Heart left ventricle (tissue), 16 donors: Measurements from ENCODE around the gene JAKMIP1. TPM values are rescaled to one million over a fixed set of nuclear protein-coding genes. Genes with fewer than 3 reads are reported as not detected.

Experiments used
- ATAC-seq, 4 donors: fragments of 200-7000 bp; cut with Tn5 transposase; one replicate each; pipeline ENCODE4 v1.9.1; 2020 to 2022; ENCODE audit warnings: moderate library complexity in 4 of 4, mild to moderate bottlenecking in 3 of 4, moderate number of reproducible peaks in 1 of 4
- DNase-seq, 5 donors: peaks; one replicate each; pipeline ENCODE4 v3.0.0-alpha.2; 2020
- H3K27ac ChIP-seq, 12 donors: fragments of 200-600 bp; sonication (generic) in 4 of 12; one replicate each; pipeline versions ENCODE4 v1.5.0 to v1.8.0; 2016 to 2022; ENCODE audit warnings: mild to moderate bottlenecking in 2 of 12
- H3K27me3 ChIP-seq, 9 donors: fragments of 200-600 bp; sonication (generic) in 2 of 9; one replicate each; pipeline versions ENCODE4 v1.5.1 to v1.8.0; 2016 to 2022; ENCODE audit warnings: mild to moderate bottlenecking in 3 of 9
- H3K36me3 ChIP-seq, 9 donors: fragments of 200-600 bp; sonication (generic) in 2 of 9; one replicate each; pipeline versions ENCODE4 v1.5.0 to v1.8.0; 2018 to 2022; ENCODE audit warnings: mild to moderate bottlenecking in 2 of 9
- H3K4me1 ChIP-seq, 12 donors: fragments of 200-600 bp; sonication (generic) in 4 of 12; one replicate each; pipeline versions ENCODE4 v1.5.0 to v1.8.0; 2016 to 2022; ENCODE audit warnings: mild to moderate bottlenecking in 3 of 12
- H3K4me3 ChIP-seq, 12 donors: fragments of 200-600 bp; sonication (generic) in 4 of 12; one replicate each; pipeline versions ENCODE4 v1.5.0 to v1.8.0; 2017 to 2022; ENCODE audit warnings: mild to moderate bottlenecking in 9 of 12, moderate library complexity in 4 of 12
- H3K9me3 ChIP-seq, 12 donors: fragments of 200-600 bp; sonication (generic) in 4 of 12; one replicate each; pipeline versions ENCODE4 v1.5.0 to v1.8.0; 2016 to 2022; ENCODE audit warnings: mild to moderate bottlenecking in 1 of 12
- POLR2A ChIP-seq, 2 donors: fragments of 450-650 bp; IDR thresholded peaks; one replicate each; pipeline ENCODE4 v1.6.1; 2017; ENCODE audit warnings: antibody characterized with exemption in 2 of 2, mild to moderate bottlenecking in 2 of 2, moderate library complexity in 2 of 2
- WGBS, 4 donors: extraction: QIAGEN DNeasy Blood & Tissue Kit in 2 of 4; methylation state at CpG; one replicate each; pipeline versions ENCODE4 v1.1.5 to v1.1.7; 2013 to 2018; 5-methylcytosine and 5-hydroxymethylcytosine counted together
- intact Hi-C, 10 donors: fragments of 100-400 bp; cut with DNase I; formaldehyde crosslinking; loops; one replicate each; pipeline versions ENCODE4 v1.11.1 to v1.14.2; 2022
- polyA plus RNA-seq, 2 donors: library from polyadenylated mRNA; stranded (reverse); fragments of 200-250 nt; gene quantifications; one replicate each; pipeline ENCODE4 v1.2.3, GENCODE V29; 2013
- total RNA-seq, 9 donors: library from RNA; depleted of rRNA in 2 of 9; stranded (reverse); fragments of >200 nt in 2 of 9; fragmentation: NEBNext Ultra II Directional in 3 of 9; extraction: Animal tissue kit (Norgen Biotek cat#: 25700) in 3 of 9; gene quantifications; one replicate each; pipeline versions ENCODE4 v1.1.0 to v1.2.4, GENCODE V29; 2016 to 2023
- TF ChIP-seq, protein P1 (sequence below), 12 donors: fragments of 200-600 bp; sonication (generic) in 4 of 12; IDR thresholded peaks; one replicate each; pipeline versions ENCODE4 v1.5.0 to v1.8.0; 2018 to 2022; ENCODE audit warnings: antibody characterized with exemption in 12 of 12, mild to moderate bottlenecking in 5 of 12
- donor health status: ischemic (EF 13 %, LVEDD 7.1; RV severe dilation, severe dysfunction).
- donor health status: healthy with polysubstance abuse.
- donor health status: DM: no; HTN: yes; CAD: no.
- donor health status: DM: no; HTN: no; CAD: no.
- donor health status: ischemic (EF 25% LVEDD 6.9; RV normal size, moderate dysfunction).
- donor health status: ischemic (EF 25% LVEDD 5.7; RV mildly dilated, moderate dysfunction).
- donor health status: healthy.
- donor health status: DM: yes; HTN: yes; CAD: no.
- donor health status: ischemic (EF 35%, LVEDD 5.7; RV mildly dilated, moderate dysfunction).
- donor health status: nonischemic (EF 11% LVEDD 7.7; RV severe dilation, severe dysfunction).
- donor health status: DM: yes; HTN: yes; CAD: no.
- donor health status: PGD.
- donor health status: ischemic (EF 29% LVEDD 5.4; RV normal size, mild dysfunction).
- donor health status: nonischemic (EF 23%, LVEDD 6.1; RV moderate dilation, normal function).

Gene JAKMIP1
- total and polyA plus RNA-seq, 11 donors = 0.01 to 0.99 (median 0.23) TPM; not detected in 6

DNA sequence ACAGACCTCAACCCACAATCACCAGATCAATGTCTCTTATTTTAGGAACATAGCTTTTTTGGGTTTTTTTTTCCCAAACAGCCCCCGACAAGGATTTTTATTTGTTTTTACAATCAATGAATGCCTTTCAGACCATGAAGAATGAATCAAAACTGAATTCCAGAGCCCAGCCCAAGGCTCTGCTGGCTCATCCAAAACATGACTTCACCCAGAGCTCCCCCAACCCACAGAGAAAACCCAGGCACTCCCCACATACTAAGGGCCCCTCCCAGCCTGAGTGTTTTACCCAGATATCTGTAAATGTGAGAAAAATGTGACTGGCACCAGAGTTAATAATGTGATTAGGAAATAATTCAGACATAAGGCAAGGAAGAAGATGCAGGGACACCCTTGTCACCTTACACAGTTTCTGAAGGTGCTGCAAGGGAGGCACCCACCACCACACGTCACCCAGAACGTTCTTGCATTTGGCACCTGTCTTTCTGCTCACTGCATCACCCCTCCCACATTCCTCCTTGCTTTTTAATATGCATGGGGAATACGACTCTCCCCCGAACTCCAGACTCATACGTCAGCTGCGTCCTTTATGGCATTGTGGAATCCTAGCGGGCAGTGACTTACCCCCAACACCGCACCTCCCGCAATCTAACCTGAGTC is 134.3 kb downstream of the JAKMIP1 start:
- peaks cover 0 to 6% (median 0%) of the 10 kb centered on the region in 9 donors for H3K36me3 ChIP-seq
- TF ChIP-seq, protein P1, sequence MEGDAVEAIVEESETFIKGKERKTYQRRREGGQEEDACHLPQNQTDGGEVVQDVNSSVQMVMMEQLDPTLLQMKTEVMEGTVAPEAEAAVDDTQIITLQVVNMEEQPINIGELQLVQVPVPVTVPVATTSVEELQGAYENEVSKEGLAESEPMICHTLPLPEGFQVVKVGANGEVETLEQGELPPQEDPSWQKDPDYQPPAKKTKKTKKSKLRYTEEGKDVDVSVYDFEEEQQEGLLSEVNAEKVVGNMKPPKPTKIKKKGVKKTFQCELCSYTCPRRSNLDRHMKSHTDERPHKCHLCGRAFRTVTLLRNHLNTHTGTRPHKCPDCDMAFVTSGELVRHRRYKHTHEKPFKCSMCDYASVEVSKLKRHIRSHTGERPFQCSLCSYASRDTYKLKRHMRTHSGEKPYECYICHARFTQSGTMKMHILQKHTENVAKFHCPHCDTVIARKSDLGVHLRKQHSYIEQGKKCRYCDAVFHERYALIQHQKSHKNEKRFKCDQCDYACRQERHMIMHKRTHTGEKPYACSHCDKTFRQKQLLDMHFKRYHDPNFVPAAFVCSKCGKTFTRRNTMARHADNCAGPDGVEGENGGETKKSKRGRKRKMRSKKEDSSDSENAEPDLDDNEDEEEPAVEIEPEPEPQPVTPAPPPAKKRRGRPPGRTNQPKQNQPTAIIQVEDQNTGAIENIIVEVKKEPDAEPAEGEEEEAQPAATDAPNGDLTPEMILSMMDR (IDR thresholded peaks at IDR 0.05) = no peak
- no peak for TF ChIP-seq POLR2A (IDR thresholded peaks at IDR 0.05)
- H3K27me3 ChIP-seq = peaks cover 0 to 12% (median 0%) of the 10 kb centered on the region in 9 donors
- H3K4me3 ChIP-seq = no peak overlapping the region
- no peaks in the 10 kb centered on the region for H3K9me3 ChIP-seq
- DNase-seq (no peak), ATAC-seq (no peak)
- 66 to 76% (median 71%) methylated on average over 10 of the region's 10 CpGs for WGBS, 4 donors
- intact Hi-C loops = no loop called here
- H3K27ac ChIP-seq = no peak overlapping the region
- H3K4me1 ChIP-seq = no peaks in the 10 kb centered on the region

- TF ChIP-seq, protein P1 (IDR thresholded peaks at IDR 0.05) = no peak
- TF ChIP-seq POLR2A (IDR thresholded peaks at IDR 0.05) = no peak
- Histone ChIP-seq H3K36me3 (peaks cover 0 to 6% (median 0%) of the 10 kb centered on the region in 9 donors), H3K27me3 (peaks cover 0 to 12% (median 0%) of the 10 kb centered on the region in 9 donors), H3K4me3 (no peak overlapping the region), H3K27ac (no peak overlapping the region), H3K9me3 (peaks cover 0 to 8% (median 2%) of the 10 kb centered on the region in 12 donors), H3K4me1 (no peaks in the 10 kb centered on the region)
- 86 to 97% (median 89%) methylated on average over 5 of the region's 5 CpGs for WGBS, 4 donors
- intact Hi-C loops = no loop called here
- ATAC-seq (no peak), DNase-seq (no peak)
These were observed 135.2 kb downstream of the JAKMIP1 start for GRCh38 chr4:6065166-6065565.

DNA sequence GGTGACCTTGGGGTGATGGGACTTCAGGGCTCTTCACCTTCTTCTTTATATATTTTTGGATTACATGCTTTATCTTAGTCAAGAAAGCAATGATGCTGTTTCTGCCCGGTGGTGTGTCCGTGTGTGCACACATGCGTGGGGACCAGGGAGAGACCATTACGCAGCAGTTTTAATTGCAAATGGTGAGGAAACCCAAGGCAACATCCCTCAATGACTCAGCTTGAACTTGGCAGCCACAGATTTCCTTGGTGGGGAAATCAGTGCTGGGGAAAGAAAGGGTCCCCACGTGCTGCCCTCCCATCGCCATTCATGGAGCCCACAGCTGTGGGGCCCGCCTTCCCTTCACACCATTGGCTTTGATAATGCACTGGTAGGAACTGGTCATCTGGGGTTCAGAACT is 136.0 kb downstream of the JAKMIP1 start:
- H3K27ac ChIP-seq = no peak overlapping the region
- peaks cover 0 to 15% (median 10%) of the 10 kb centered on the region in 12 donors for H3K9me3 ChIP-seq
- no peak overlapping the region for H3K4me3 ChIP-seq
- intact Hi-C loops = no loop called here
- no peak for DNase-seq
- peaks cover 0 to 6% (median 0%) of the 10 kb centered on the region in 9 donors for H3K36me3 ChIP-seq
- H3K4me1 ChIP-seq = no peaks in the 10 kb centered on the region
- WGBS, 4 donors = 70 to 80% (median 78%) methylated on average over 2 to 7 of the region's 7 CpGs
- TF ChIP-seq POLR2A (IDR thresholded peaks at IDR 0.05) = no peak
- TF ChIP-seq, protein P1 (IDR thresholded peaks at IDR 0.05) = no peak
- no peak for ATAC-seq
- H3K27me3 ChIP-seq = peaks cover 0 to 12% (median 0%) of the 10 kb centered on the region in 9 donors

DNA sequence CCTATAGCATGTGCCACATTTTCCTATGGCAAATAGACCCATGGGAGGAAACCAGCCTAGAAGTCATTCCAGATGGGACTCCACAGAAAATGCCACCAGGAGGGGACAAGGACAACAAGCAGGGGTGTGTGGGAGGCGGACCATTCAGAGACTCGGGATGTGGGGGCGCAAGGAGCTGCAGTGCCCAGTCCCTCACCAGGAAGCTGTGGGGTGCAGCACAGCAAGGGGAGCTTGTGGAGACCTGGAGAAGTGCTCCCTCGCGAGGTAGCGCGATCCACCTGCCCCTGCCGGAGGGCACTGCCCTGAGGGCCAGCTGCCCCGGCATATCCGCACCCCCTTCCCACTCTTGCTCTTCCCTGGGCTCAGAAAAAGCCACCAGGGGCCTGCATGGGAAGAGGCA is 136.7 kb downstream of the JAKMIP1 start:
- no peak for ATAC-seq
- TF ChIP-seq, protein P1 (IDR thresholded peaks at IDR 0.05) = no peak
- TF ChIP-seq POLR2A (IDR thresholded peaks at IDR 0.05) = no peak
- intact Hi-C loops = no loop called here

More for the DNA sequence above, 136.7 kb downstream of the JAKMIP1 start:
- Histone ChIP-seq H3K4me1 (no peaks in the 10 kb centered on the region), H3K36me3 (peaks cover 0 to 6% (median 0%) of the 10 kb centered on the region in 9 donors), H3K27me3 (peaks cover 0 to 5% (median 0%) of the 10 kb centered on the region in 9 donors), H3K27ac (no peak overlapping the region), H3K4me3 (no peak overlapping the region), H3K9me3 (peaks cover 0 to 22% (median 17%) of the 10 kb centered on the region in 12 donors)
- DNase-seq = no peak
- 91 to 93% (median 91%) methylated on average over 7 to 10 of the region's 10 CpGs for whole genome bisulfite sequencing, 4 donors
